ENCODE results near the gene SLC8A2. TPM values are rescaled to one million over a fixed set of nuclear protein-coding genes. Genes with fewer than 3 reads are reported as not detected.

Gene SLC8A2
- total and polyA plus RNA-seq, 2 of the 8 experiments (the other 6 are each of a cell fraction or from before 2014, with no cell fraction given): 7.3 to 12.4 TPM

DNA sequence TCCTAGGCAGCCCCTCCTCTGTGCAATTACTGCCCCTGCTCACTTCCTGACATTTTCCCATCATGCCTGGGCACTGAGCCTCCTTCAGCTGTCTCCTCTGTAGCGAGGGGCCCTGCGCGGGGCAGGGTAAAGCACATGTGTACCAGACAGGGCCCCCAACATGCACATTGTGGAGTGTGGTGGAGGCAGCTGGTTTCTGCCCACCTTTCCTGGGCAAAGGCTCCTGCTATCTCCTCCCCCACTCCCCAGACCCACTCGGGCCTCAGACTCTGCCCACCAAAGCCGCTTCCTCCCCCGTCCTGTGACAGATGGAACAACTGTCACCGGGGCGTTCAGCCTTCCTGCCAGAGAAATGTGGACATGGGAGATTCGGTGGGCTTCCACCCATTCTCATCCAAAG is 15.2 kb upstream of the SLC8A2 start:
- no peak overlapping the region for H2BK5ac ChIP-seq (ENCODE audit: low read depth, low read length)
- FAIRE-seq: no peak
- no peak overlapping the region for H3K27ac ChIP-seq (ENCODE audit: low read depth, low read length)
- ChIA-PET CTCF (ENCODE audit: partially characterized antibody) (interaction anchor here (1.1 to 6.3 kb wide), 6 partner anchors 9 to 213 kb away, joined by 3 to 32 read pairs (median 6); no protein-coding TSS in a partner anchor), POLR2A (ENCODE audit: partially characterized antibody) (interaction anchor here (0.6 to 5.0 kb wide), 3 partner anchors 10 to 66 kb away, joined by 3 to 55 read pairs (median 4); no protein-coding TSS in a partner anchor)
- no peak overlapping the region for H4K8ac ChIP-seq (ENCODE audit: extremely low read depth, insufficient read depth, low read length)
- H3K18ac ChIP-seq (ENCODE audit: extremely low read depth, low read length): no peak overlapping the region
- H3K27me3 ChIP-seq (replicated peaks in 1 of 4; ENCODE audit: control insufficient read depth in 3 of 4, extremely low read depth in 1 of 4, insufficient read depth in 3 of 4, low read length in 3 of 4): no peaks in the 10 kb centered on the region
- no peak overlapping the region for H3K4me2 ChIP-seq (ENCODE audit: insufficient read depth in 1 of 2, low read depth in 2 of 2, low read length in 2 of 2)
- WGBS, 2 experiments (ENCODE audit: extremely low coverage in 1 of 2, insufficient coverage in 1 of 2, insufficient read length in 1 of 2, insufficient replicate concordance in 2 of 2, low coverage in 1 of 2, low lambda C conversion rate in 2 of 2, missing lambda C conversion rate in 1 of 2): 87% methylated on average over 9 of the region's 9 CpGs; no CpG with 5 or more reads in 1 of the 2 experiments
- no peak overlapping the region for H3K56ac ChIP-seq (replicated peaks; ENCODE audit: insufficient read length, low read depth, low read length)
- no peak overlapping the region for H2AK5ac ChIP-seq (ENCODE audit: low read depth, low read length)
- no peak overlapping the region for H2BK15ac ChIP-seq (ENCODE audit: low read length)
- H3K4me1 ChIP-seq (replicated peaks in 1 of 4; ENCODE audit: control insufficient read depth in 3 of 4, insufficient read depth in 4 of 4, low read length in 3 of 4): peaks cover 0 to 4% (median under 1%) of the 10 kb centered on the region in 4 experiments; a peak in 2 of 7 replicates
- H4K5ac ChIP-seq (ENCODE audit: insufficient read length, low read depth, low read length): no peak overlapping the region
- no peak overlapping the region for H2BK20ac ChIP-seq (ENCODE audit: low read length)
- H3K9ac ChIP-seq (replicated peaks in 1 of 4; ENCODE audit: extremely low read depth in 1 of 4, low read depth in 3 of 4, low read length in 3 of 4): no peak overlapping the region
- no peak for DNase-seq (ENCODE audit: low read depth in 1 of 2, low spot score in 2 of 2)
- H3K23ac ChIP-seq (ENCODE audit: insufficient read length): no peak overlapping the region
- H3K23me2 ChIP-seq (ENCODE audit: low read depth, low read length): peaks cover 12% of the 10 kb centered on the region; the same call in 1 of the 2 replicates
- H4K91ac ChIP-seq (replicated peaks; ENCODE audit: insufficient read length, low read length): no peak overlapping the region
- H4K20me1 ChIP-seq (replicated peaks in 1 of 2; ENCODE audit: control insufficient read depth in 1 of 2, insufficient read depth in 2 of 2, low read length in 2 of 2): peaks cover 0 to 9% of the 10 kb centered on the region in 2 experiments
- TF ChIP-seq, protein P1, sequence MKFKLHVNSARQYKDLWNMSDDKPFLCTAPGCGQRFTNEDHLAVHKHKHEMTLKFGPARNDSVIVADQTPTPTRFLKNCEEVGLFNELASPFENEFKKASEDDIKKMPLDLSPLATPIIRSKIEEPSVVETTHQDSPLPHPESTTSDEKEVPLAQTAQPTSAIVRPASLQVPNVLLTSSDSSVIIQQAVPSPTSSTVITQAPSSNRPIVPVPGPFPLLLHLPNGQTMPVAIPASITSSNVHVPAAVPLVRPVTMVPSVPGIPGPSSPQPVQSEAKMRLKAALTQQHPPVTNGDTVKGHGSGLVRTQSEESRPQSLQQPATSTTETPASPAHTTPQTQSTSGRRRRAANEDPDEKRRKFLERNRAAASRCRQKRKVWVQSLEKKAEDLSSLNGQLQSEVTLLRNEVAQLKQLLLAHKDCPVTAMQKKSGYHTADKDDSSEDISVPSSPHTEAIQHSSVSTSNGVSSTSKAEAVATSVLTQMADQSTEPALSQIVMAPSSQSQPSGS (IDR thresholded peaks at IDR 0.05; ENCODE audit: low read length): no peak
- TF ChIP-seq RXRA (IDR thresholded peaks at IDR 0.05; ENCODE audit: insufficient read depth, low read depth, low read length): no peak
- no peak for TF ChIP-seq SIX5 (IDR thresholded peaks at IDR 0.05; ENCODE audit: low read depth, low read length)
- TF ChIP-seq TAF7 (optimal IDR thresholded peaks at IDR 0.05; ENCODE audit: borderline replicate concordance, low read depth, low read length): no peak
- H3K79me1 ChIP-seq (ENCODE audit: low read depth, low read length): no peaks in the 10 kb centered on the region
- H2BK12ac ChIP-seq (ENCODE audit: low read depth, low read length): no peak overlapping the region
- no peak overlapping the region for H3K4ac ChIP-seq (replicated peaks; ENCODE audit: insufficient read length, low read depth, low read length)
- no peaks in the 10 kb centered on the region for H3K79me2 ChIP-seq (ENCODE audit: control insufficient read depth in 1 of 2, insufficient read depth in 2 of 2, low read length in 2 of 2)
- no peak overlapping the region for H2AFZ ChIP-seq (ENCODE audit: low read length)
- H3K14ac ChIP-seq (ENCODE audit: insufficient read length): no peak overlapping the region
- H2BK120ac ChIP-seq (replicated peaks; ENCODE audit: low read depth, low read length): no peak overlapping the region
- H3K9me3 ChIP-seq (ENCODE audit: insufficient read depth in 2 of 2, low read depth in 1 of 2, low read length in 1 of 2): no peaks in the 10 kb centered on the region
- H3K36me3 ChIP-seq (ENCODE audit: control insufficient read depth in 2 of 4, insufficient read depth in 4 of 4, low read length in 3 of 4): peaks cover 3 to 10% (median 5%) of the 10 kb centered on the region in 4 experiments; a peak in 4 of 8 replicates
- H3K4me3 ChIP-seq (ENCODE audit: extremely low read depth in 1 of 4, insufficient read depth in 2 of 4, low read depth in 3 of 4, low read length in 4 of 4): no peak overlapping the region
